ENCODE results near the gene PALD1. TPM values are rescaled to one million over a fixed set of nuclear protein-coding genes. Genes with fewer than 3 reads are reported as not detected.
A peak's percentile ranks its signal among the peaks of the same experiment; 100 is the strongest.

The PALD1 gene
- total and polyA plus RNA-seq, 2 of the 13 experiments (the other 11 are each of a cell fraction or from before 2014, with no cell fraction given), result 0.07 to 0.09 TPM

- H3K9me3 ChIP-seq (ENCODE audit: low read length), result no peaks in the 10 kb centered on the region
- FAIRE-seq, result no peak
- no peaks in the 10 kb centered on the region for H3K79me2 ChIP-seq (ENCODE audit: insufficient read depth, low read length)
- ChIA-PET CTCF (ENCODE audit: low intra/inter-chr PET ratio, low total read pairs) (interaction anchor here (1.2 to 2.0 kb wide), 3 partner anchors 79 to 161 kb away, joined by 4 to 14 read pairs (median 4); no protein-coding TSS in a partner anchor), POLR2A (no interaction called here)
- H3K36me3 ChIP-seq (replicated peaks in 1 of 2; ENCODE audit: control insufficient read depth in 1 of 2, insufficient read depth in 2 of 2, low read length in 2 of 2), result no peaks in the 10 kb centered on the region
- no peaks in the 10 kb centered on the region for H4K20me1 ChIP-seq (ENCODE audit: insufficient read depth, low read length)
- BruUV-seq (replicated peaks), result no TSS peak
- 49% methylated on average over 4 of the region's 17 CpGs for WGBS (ENCODE audit: low lambda C conversion rate)
- peaks cover 3 to 32% of the 10 kb centered on the region in 2 experiments; a peak in 3 of 5 replicates for H3K27me3 ChIP-seq (ENCODE audit: control insufficient read depth in 1 of 2, insufficient read depth in 2 of 2, low read length in 2 of 2)
- in situ Hi-C loops (cut with HindIII; ENCODE audit: extremely low pct_ligation_motif_present, low pct_unique_long_range_greater_than_20kb), result no loop called here
- no peak overlapping the region for H3K4me3 ChIP-seq (replicated peaks in 1 of 3; ENCODE audit: insufficient read depth in 1 of 3, low read depth in 2 of 3, low read length in 3 of 3)
- intact Hi-C loops (cut with micrococcal nuclease; ENCODE audit: unreplicated experiment), result loop anchor here (1.0 to 2.0 kb wide), 2 partner anchors 79 to 159 kb away; no protein-coding TSS in a partner anchor
- no peak overlapping the region for H3K27ac ChIP-seq (ENCODE audit: extremely low read length, insufficient read depth, low read length)
- peaks cover 30% of the 10 kb centered on the region for H3K4me1 ChIP-seq (ENCODE audit: insufficient read depth, low read length)
- no peak overlapping the region for H3K9ac ChIP-seq (ENCODE audit: insufficient read depth, low read depth, low read length)
- no peak overlapping the region for H2AFZ ChIP-seq (ENCODE audit: low read length)
- H3K4me2 ChIP-seq (ENCODE audit: low read depth, low read length), result no peak overlapping the region
- peak; percentile 72 for ATAC-seq
- peak; percentile 18 for DNase-seq (ENCODE audit: low spot score)
- peak; percentile 78 for TF ChIP-seq STAG1 (CRISPR knock-in tag; IDR thresholded peaks at IDR 0.05)
- TF ChIP-seq ZNF788 (CRISPR knock-in tag; IDR thresholded peaks at IDR 0.05; ENCODE audit: borderline replicate concordance), result 0 out of 2 replicates have a peak, but pooled peaks have one; percentile 16
- peak; percentile 36; the same call in 1 of the 2 replicates for TF ChIP-seq SPEN (CRISPR knock-in tag; IDR thresholded peaks at IDR 0.05; ENCODE audit: low read depth)
- TF ChIP-seq ZBTB7A (CRISPR knock-in tag; IDR thresholded peaks at IDR 0.05), result peak; percentile 51; the same call in 1 of the 2 replicates
- 0 out of 2 replicates have a peak, but pooled peaks have one; percentile 17 for TF ChIP-seq ZBTB38 (CRISPR knock-in tag; IDR thresholded peaks at IDR 0.05)
- TF ChIP-seq ZNF710 (CRISPR knock-in tag; IDR thresholded peaks at IDR 0.05; ENCODE audit: borderline replicate concordance), result 0 out of 2 replicates have a peak, but pooled peaks have one; percentile 27
- peak; percentile 51 for TF ChIP-seq ZMYM3 (CRISPR knock-in tag; IDR thresholded peaks at IDR 0.05)
- TF ChIP-seq TEAD2 (CRISPR knock-in tag; IDR thresholded peaks at IDR 0.05), result no peak
- TF ChIP-seq GFI1 (CRISPR knock-in tag; IDR thresholded peaks at IDR 0.05; ENCODE audit: borderline replicate concordance), result no peak
- TF ChIP-seq PITX1 (CRISPR knock-in tag; IDR thresholded peaks at IDR 0.05), result no peak
- TF ChIP-seq DR1 (CRISPR knock-in tag; IDR thresholded peaks at IDR 0.05), result no peak; the same call in 1 of the 2 replicates
- no peak for TF ChIP-seq ZFX (CRISPR knock-in tag; IDR thresholded peaks at IDR 0.05; ENCODE audit: low read depth)
- no peak for TF ChIP-seq ZNF10 (CRISPR knock-in tag; IDR thresholded peaks at IDR 0.05; ENCODE audit: borderline replicate concordance, low read depth)
- TF ChIP-seq NFE2L2 (IDR thresholded peaks at IDR 0.05; ENCODE audit: low read length), result no peak
- no peak for TF ChIP-seq HES4 (CRISPR knock-in tag; IDR thresholded peaks at IDR 0.05; ENCODE audit: borderline replicate concordance)
- TF ChIP-seq PATZ1 (CRISPR knock-in tag; IDR thresholded peaks at IDR 0.05), result peak; percentile 17; the same call in 1 of the 2 replicates
- peak; percentile 32; the same call in 1 of the 2 replicates for TF ChIP-seq KDM4B (CRISPR knock-in tag; IDR thresholded peaks at IDR 0.05)
- TF ChIP-seq ZNF382 (CRISPR knock-in tag; IDR thresholded peaks at IDR 0.05; ENCODE audit: borderline replicate concordance), result no peak
- peak; percentile 18 for TF ChIP-seq XRCC5 (optimal IDR thresholded peaks at IDR 0.05; ENCODE audit: low read length)
- no peak for TF ChIP-seq FLYWCH1 (CRISPR knock-in tag; IDR thresholded peaks at IDR 0.05)
- TF ChIP-seq ZNF768 (CRISPR knock-in tag; IDR thresholded peaks at IDR 0.05), result peak; percentile 53; the same call in 1 of the 2 replicates
Measured at GRCh38 chr10:70540089-70540788, 61.7 kb downstream of the PALD1 start.

All from HepG2 (cell line).